ENCODE measurements around the gene JUNB.

JUNB gene

DNA sequence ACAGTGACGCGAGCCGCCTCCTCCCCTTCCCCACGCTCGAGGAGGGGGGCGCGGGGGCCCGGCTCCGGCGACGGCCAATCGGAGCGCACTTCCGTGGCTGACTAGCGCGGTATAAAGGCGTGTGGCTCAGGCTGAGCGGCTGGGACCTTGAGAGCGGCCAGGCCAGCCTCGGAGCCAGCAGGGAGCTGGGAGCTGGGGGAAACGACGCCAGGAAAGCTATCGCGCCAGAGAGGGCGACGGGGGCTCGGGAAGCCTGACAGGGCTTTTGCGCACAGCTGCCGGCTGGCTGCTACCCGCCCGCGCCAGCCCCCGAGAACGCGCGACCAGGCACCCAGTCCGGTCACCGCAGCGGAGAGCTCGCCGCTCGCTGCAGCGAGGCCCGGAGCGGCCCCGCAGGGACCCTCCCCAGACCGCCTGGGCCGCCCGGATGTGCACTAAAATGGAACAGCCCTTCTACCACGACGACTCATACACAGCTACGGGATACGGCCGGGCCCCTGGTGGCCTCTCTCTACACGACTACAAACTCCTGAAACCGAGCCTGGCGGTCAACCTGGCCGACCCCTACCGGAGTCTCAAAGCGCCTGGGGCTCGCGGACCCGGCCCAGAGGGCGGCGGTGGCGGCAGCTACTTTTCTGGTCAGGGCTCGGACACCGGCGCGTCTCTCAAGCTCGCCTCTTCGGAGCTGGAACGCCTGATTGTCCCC, at the start of gene JUNB:
TSS of gene JUNB (plus strand) at position 142 of the 706 bp plus-strand sequence. CDS start at position 428, 286 bp downstream.
- Histone ChIP-seq H3K27ac (ENCODE audit: low read depth, low read length) (peak within 1 kb of the TSS; percentile 35; the same call in 1 of the 2 replicates), H3K36me3 (ENCODE audit: control insufficient read depth, insufficient read depth, low read length) (no peaks in the 10 kb centered on the region), H3K27me3 (ENCODE audit: control insufficient read depth, insufficient read depth, low read length) (peaks cover 7% of the 10 kb centered on the region; the same call in 1 of the 2 replicates), H3K9ac (ENCODE audit: low read length) (peak within 1 kb of the TSS; percentile 55), H3K9me3 (ENCODE audit: control insufficient read depth, insufficient read depth, low read depth, low read length) (no peaks in the 10 kb centered on the region), H3K4me1 (ENCODE audit: control insufficient read depth, insufficient read depth, low read length) (peaks cover 38% of the 10 kb centered on the region), H3K4me3 (ENCODE audit: low read depth, low read length) (peak within 1 kb of the TSS; percentile 65)

DNA sequence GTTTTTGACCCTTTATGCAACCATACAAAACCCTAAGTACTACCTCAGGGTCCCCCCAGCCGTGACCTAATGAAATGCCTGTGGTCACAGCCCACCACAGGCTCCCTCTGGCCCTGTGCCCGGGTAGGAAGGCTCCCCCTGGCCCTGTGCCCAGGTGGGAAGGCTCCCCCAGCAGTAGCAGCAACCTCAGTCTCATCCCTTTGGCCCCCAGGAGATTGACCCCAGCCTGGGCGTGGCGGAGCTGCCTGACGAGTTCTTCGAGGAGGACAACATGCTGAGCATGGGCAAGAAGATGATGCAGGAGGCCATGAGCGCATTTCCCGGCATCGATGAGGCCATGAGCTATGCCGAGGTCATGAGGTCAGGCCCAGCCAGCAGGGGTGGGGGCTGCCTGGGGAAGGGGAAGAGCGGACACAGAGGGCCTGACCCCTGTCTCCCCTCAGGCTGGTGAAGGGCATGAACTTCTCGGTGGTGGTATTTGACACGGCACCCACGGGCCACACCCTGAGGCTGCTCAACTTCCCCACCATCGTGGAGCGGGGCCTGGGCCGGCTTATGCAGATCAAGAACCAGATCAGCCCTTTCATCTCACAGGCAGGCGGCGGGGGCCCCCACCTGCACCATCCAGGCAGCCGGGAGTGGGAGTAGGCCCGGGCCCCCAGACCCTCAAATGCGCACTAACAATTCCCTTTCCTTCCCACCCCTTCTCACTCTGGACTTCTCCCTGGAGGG, 46.0 kb upstream of the JUNB start:
- no peaks in the 10 kb centered on the region for H3K4me1 ChIP-seq (ENCODE audit: control insufficient read depth, insufficient read depth, low read length)
- no peaks in the 10 kb centered on the region for H3K9me3 ChIP-seq (ENCODE audit: control insufficient read depth, insufficient read depth, low read depth, low read length)
- H3K27me3 ChIP-seq (ENCODE audit: control insufficient read depth, insufficient read depth, low read length) = peaks cover 11% of the 10 kb centered on the region
- no peak overlapping the region for H3K9ac ChIP-seq (ENCODE audit: low read length)
- H3K4me3 ChIP-seq (ENCODE audit: low read depth, low read length) = no peak overlapping the region
- no peak overlapping the region for H3K27ac ChIP-seq (ENCODE audit: low read depth, low read length)
- H3K36me3 ChIP-seq (ENCODE audit: control insufficient read depth, insufficient read depth, low read length) = peaks cover 54% of the 10 kb centered on the region

DNA sequence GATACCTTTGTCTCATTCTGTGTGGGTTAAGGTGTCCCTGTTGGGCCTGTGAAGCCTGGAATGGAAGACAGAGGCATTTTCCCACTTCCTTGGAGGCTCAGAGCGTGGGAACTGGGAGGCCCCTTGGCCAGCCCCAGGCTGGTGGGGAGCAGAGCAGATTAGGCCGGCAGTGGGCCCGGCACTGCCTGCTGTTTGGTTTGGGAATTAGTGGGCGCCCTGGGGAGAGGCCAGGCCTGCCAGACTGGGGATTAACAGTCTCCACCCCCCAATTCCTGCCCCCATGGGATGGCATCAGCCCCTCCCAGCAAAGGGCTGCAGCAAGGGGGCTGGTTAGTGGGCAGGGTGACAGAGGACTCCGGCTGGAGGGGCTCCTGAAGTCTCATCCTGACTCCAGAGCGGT, 42.8 kb upstream of the JUNB start:
- H3K27ac ChIP-seq (ENCODE audit: low read depth, low read length) = no peak overlapping the region
- no peaks in the 10 kb centered on the region for H3K9me3 ChIP-seq (ENCODE audit: control insufficient read depth, insufficient read depth, low read depth, low read length)
- no peak overlapping the region for H3K9ac ChIP-seq (ENCODE audit: low read length)
- no peak overlapping the region for H3K4me3 ChIP-seq (ENCODE audit: low read depth, low read length)
- peaks cover 40% of the 10 kb centered on the region for H3K36me3 ChIP-seq (ENCODE audit: control insufficient read depth, insufficient read depth, low read length)
- H3K4me1 ChIP-seq (ENCODE audit: control insufficient read depth, insufficient read depth, low read length) = peaks cover 4% of the 10 kb centered on the region; the same call in 1 of the 2 replicates
- H3K27me3 ChIP-seq (ENCODE audit: control insufficient read depth, insufficient read depth, low read length) = peaks cover 41% of the 10 kb centered on the region

DNA sequence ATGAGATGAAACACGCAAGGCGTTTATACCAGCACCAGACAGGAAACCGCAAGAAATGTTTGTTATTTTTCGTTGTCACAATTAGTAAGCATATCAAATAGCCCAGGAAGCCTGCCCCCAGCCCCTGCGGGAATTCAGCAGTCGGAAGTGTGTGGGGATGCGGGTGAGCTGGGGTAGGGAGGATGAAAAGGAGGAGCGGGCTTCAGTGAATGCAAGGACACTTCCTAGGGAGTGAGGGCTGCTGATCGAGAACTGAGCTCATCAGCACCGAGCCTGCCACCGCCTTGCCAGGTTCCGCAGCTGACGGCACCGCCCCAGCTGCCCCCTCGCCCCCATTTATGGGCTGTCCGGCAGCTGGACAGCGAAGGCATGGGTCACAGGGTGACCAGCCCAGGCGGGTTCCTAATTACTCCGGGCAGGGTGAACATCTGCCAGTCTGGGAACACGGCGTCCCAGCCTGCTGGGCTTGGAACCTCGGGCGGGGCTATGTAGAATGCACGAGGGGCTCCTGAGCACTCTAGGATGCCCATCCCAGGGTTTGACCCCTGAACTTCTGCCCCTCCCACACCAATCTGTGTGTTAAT, 41.3 kb upstream of the JUNB start:
- Histone ChIP-seq H3K27ac (ENCODE audit: low read depth, low read length) (no peak overlapping the region), H3K27me3 (ENCODE audit: control insufficient read depth, insufficient read depth, low read length) (peaks cover 52% of the 10 kb centered on the region), H3K36me3 (ENCODE audit: control insufficient read depth, insufficient read depth, low read length) (peaks cover 30% of the 10 kb centered on the region), H3K9me3 (ENCODE audit: control insufficient read depth, insufficient read depth, low read depth, low read length) (no peaks in the 10 kb centered on the region), H3K9ac (ENCODE audit: low read length) (no peak overlapping the region), H3K4me1 (ENCODE audit: control insufficient read depth, insufficient read depth, low read length) (peaks cover 4% of the 10 kb centered on the region; the same call in 1 of the 2 replicates), H3K4me3 (ENCODE audit: low read depth, low read length) (peak overlapping the region; percentile 32; the same call in 1 of the 2 replicates)

DNA sequence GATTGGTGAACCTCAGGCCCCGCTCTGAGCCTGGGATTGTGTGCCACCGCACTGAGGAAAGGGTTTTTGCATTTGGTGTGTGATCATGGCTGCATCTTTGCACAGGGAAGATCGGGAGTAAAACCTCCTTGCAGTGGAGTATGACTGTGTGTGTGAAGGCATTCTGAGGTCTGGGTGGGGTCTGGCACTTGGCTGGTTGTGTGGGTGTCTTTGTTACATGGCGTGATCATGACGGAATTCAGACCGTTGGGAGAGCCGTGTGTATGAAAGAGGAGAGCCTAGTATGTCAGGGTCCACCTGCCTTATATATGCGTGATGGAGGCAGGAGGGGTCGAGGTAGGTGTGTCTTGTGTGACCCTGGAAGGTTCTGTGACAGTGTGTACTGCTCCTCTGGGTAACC, 40.4 kb upstream of the JUNB start:
- Histone ChIP-seq H3K4me3 (ENCODE audit: low read depth, low read length) (no peak overlapping the region), H3K4me1 (ENCODE audit: control insufficient read depth, insufficient read depth, low read length) (peaks cover 4% of the 10 kb centered on the region; the same call in 1 of the 2 replicates), H3K27ac (ENCODE audit: low read depth, low read length) (no peak overlapping the region), H3K27me3 (ENCODE audit: control insufficient read depth, insufficient read depth, low read length) (peaks cover 60% of the 10 kb centered on the region), H3K36me3 (ENCODE audit: control insufficient read depth, insufficient read depth, low read length) (peaks cover 22% of the 10 kb centered on the region), H3K9ac (ENCODE audit: low read length) (no peak overlapping the region), H3K9me3 (ENCODE audit: control insufficient read depth, insufficient read depth, low read depth, low read length) (no peaks in the 10 kb centered on the region)

DNA sequence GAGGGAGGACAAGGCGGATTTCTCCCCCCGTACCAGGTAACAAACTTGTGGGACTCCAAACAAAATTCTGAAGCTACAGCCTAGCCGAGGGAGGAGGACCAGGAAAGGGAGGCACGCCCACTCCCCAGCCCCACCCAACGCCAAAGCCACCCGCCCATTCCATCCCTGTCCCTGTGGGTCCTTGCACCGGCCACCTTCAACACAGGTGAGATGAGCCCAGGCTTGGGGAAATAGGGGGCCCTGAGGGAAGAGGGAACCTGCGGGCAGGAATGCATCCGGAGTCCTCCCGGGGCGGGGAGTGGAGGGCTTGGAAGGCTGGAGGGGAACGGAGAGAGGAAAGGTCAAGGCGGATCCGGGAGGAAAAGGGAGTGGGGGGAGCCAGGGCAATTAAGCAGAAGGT, 39.7 kb upstream of the JUNB start, which contains the start of gene BEST2:
TSS of gene BEST2 (plus strand) at position 157 of the 400 bp plus-strand sequence. CDS start 802 bp downstream, outside the sequence.
- Histone ChIP-seq H3K27me3 (ENCODE audit: control insufficient read depth, insufficient read depth, low read length) (peaks cover 63% of the 10 kb centered on the region), H3K9ac (ENCODE audit: low read length) (no peak within 1 kb of the TSS), H3K9me3 (ENCODE audit: control insufficient read depth, insufficient read depth, low read depth, low read length) (no peaks in the 10 kb centered on the region), H3K36me3 (ENCODE audit: control insufficient read depth, insufficient read depth, low read length) (peaks cover 15% of the 10 kb centered on the region), H3K4me1 (ENCODE audit: control insufficient read depth, insufficient read depth, low read length) (peaks cover 4% of the 10 kb centered on the region; the same call in 1 of the 2 replicates), H3K27ac (ENCODE audit: low read depth, low read length) (no peak within 1 kb of the TSS), H3K4me3 (ENCODE audit: low read depth, low read length) (peak within 1 kb of the TSS; percentile 48)

DNA sequence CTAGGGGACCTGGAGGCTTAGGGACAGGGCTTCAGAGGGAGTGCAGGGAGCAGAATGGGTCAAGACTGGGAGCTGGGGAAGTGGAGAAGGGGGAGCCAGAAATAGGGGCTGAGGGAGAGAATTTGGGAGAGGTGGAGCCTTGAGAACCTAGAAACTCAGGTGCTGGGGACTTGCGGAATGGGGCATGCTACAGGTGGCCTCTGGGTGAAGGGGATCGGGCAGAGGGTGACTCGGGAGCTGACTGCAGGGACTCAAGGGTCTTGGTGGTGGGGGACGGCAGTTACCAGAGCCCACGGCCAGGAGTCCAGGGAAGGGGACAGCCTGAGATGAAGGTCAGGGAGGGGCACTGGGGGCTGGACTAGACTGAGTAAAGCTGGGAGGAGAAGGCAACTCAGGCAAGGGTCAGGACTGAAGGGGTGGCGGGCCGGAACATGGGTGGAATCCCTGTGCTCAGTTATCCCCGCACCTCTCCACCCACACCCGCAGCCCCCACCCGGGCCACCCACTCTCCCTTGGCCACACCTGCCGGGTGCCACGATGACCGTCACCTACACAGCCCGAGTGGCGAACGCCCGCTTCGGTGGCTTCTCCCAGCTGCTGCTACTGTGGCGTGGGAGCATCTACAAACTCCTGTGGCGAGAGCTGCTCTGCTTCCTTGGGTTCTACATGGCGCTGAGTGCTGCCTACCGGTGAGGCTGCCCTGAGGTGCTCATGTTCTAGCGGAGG, 39.1 kb upstream of the JUNB start:
- peaks cover 4% of the 10 kb centered on the region; the same call in 1 of the 2 replicates for H3K4me1 ChIP-seq (ENCODE audit: control insufficient read depth, insufficient read depth, low read length)
- no peak overlapping the region for H3K27ac ChIP-seq (ENCODE audit: low read depth, low read length)
- peaks cover 11% of the 10 kb centered on the region for H3K36me3 ChIP-seq (ENCODE audit: control insufficient read depth, insufficient read depth, low read length)
- H3K9ac ChIP-seq (ENCODE audit: low read length) = no peak overlapping the region
- H3K9me3 ChIP-seq (ENCODE audit: control insufficient read depth, insufficient read depth, low read depth, low read length) = no peaks in the 10 kb centered on the region
- peak overlapping the region; percentile 48 for H3K4me3 ChIP-seq (ENCODE audit: low read depth, low read length)
- peaks cover 63% of the 10 kb centered on the region for H3K27me3 ChIP-seq (ENCODE audit: control insufficient read depth, insufficient read depth, low read length)

DNA sequence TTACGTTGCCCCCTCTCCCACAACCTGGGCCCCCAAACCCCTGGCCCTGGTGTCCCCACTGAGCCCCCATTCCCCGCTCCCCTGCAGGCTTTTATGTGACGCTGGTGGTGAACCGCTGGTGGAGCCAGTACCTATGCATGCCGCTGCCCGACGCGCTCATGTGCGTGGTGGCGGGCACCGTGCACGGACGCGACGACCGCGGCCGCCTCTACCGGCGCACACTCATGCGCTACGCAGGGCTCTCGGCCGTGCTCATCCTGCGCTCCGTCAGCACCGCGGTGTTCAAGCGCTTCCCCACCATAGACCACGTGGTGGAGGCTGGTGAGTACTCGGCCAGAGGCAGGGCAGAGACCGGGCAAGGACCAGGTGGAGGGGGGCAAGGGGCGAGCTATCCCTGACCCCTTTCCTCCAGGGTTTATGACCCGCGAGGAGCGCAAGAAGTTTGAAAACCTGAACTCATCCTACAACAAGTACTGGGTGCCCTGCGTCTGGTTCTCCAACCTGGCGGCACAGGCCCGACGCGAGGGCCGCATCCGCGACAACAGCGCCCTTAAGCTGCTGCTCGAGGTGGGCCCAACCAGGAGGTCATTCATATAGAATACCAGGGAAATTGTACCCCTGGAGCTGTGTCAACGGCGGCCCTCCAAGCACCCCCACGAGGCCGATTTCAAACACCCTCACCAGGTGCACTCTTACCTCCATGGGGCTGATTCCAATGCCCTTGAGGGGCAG, 36.7 kb upstream of the JUNB start:
- Histone ChIP-seq H3K27ac (ENCODE audit: low read depth, low read length) (no peak overlapping the region), H3K27me3 (ENCODE audit: control insufficient read depth, insufficient read depth, low read length) (peaks cover 59% of the 10 kb centered on the region), H3K9ac (ENCODE audit: low read length) (no peak overlapping the region), H3K9me3 (ENCODE audit: control insufficient read depth, insufficient read depth, low read depth, low read length) (no peaks in the 10 kb centered on the region), H3K4me3 (ENCODE audit: low read depth, low read length) (no peak overlapping the region), H3K36me3 (ENCODE audit: control insufficient read depth, insufficient read depth, low read length) (no peaks in the 10 kb centered on the region), H3K4me1 (ENCODE audit: control insufficient read depth, insufficient read depth, low read length) (peaks cover 8% of the 10 kb centered on the region; the same call in 1 of the 2 replicates)

DNA sequence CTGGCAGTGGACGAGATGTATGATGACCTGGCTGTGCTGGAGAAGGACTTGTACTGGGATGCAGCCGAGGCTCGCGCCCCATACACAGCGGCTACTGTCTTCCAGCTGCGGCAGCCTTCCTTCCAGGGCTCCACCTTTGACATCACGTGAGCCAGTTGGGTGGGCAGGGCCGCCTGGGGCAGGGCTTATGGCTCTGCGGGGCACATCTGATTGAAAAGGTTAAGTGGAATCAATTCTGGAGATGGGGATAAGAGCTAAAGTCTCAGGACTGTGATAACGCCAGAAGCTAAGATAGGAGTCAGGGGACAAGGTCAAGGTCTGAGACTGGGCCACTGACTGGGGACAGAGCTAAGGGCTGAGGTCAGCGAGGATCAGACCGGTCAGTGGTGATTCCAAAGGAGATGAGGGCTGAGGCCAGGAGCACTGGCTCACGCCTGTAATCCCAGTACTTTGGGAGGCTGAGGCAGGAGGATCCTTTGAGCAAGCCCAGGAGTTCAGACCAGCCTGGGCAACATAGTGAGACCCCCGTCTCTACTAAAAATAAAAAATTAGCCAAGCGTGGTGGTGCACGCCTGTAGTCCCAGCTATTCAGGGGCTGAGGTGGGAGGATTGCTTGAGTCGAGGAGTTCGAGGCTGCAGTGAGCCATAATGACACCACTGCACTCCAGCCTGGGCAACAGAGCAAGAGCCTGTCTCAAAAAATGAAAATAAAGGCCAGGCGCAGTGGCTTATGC, 35.0 kb upstream of the JUNB start:
- peaks cover 8% of the 10 kb centered on the region; the same call in 1 of the 2 replicates for H3K4me1 ChIP-seq (ENCODE audit: control insufficient read depth, insufficient read depth, low read length)
- no peak overlapping the region for H3K27ac ChIP-seq (ENCODE audit: low read depth, low read length)
- H3K36me3 ChIP-seq (ENCODE audit: control insufficient read depth, insufficient read depth, low read length) = no peaks in the 10 kb centered on the region
- no peaks in the 10 kb centered on the region for H3K9me3 ChIP-seq (ENCODE audit: control insufficient read depth, insufficient read depth, low read depth, low read length)
- no peak overlapping the region for H3K9ac ChIP-seq (ENCODE audit: low read length)
- H3K4me3 ChIP-seq (ENCODE audit: low read depth, low read length) = no peak overlapping the region
- H3K27me3 ChIP-seq (ENCODE audit: control insufficient read depth, insufficient read depth, low read length) = peaks cover 43% of the 10 kb centered on the region

All from HUES6 (cell line).